KOPT-K1 (cell line): ENCODE results near the gene UMOD.

Experiments
- H3K27ac ChIP-seq: fragments of 200-600 bp; sonication (generic); 2 replicates; pipeline ENCODE4 v1.5.1; 2016; ENCODE audit warnings: antibody characterized with exemption, mild to moderate bottlenecking, low read depth, low read length; ENCODE audit not compliant: poor library complexity, severe bottlenecking
- H3K36me3 ChIP-seq: fragments of 200-600 bp; sonication (generic); 2 replicates; pipeline ENCODE4 v1.5.1; 2017; ENCODE audit warnings: antibody characterized with exemption, mild to moderate bottlenecking, low read length, moderate library complexity; ENCODE audit not compliant: insufficient read depth
- H3K9me3 ChIP-seq: fragments of 200-600 bp; sonication (generic); 2 replicates; pipeline ENCODE4 v1.5.1; 2017; ENCODE audit warnings: antibody characterized with exemption, low read length, mild to moderate bottlenecking; ENCODE audit not compliant: insufficient read depth, poor library complexity, severe bottlenecking

UMOD gene

GRCh38 chr16:20307240-20307671 is 45.3 kb downstream of the UMOD start:
- H3K36me3 ChIP-seq = no peaks in the 10 kb centered on the region
- H3K27ac ChIP-seq = no peak overlapping the region
- no peaks in the 10 kb centered on the region for H3K9me3 ChIP-seq

GRCh38 chr16:20306401-20306800 is 46.1 kb downstream of the UMOD start:
- Histone ChIP-seq H3K27ac (no peak overlapping the region), H3K9me3 (no peaks in the 10 kb centered on the region), H3K36me3 (no peaks in the 10 kb centered on the region)

- H3K36me3 ChIP-seq = no peaks in the 10 kb centered on the region
- no peak overlapping the region for H3K27ac ChIP-seq
- H3K9me3 ChIP-seq = no peaks in the 10 kb centered on the region
Measured at GRCh38 chr16:20303012-20303411, 49.5 kb downstream of the UMOD start.

- Histone ChIP-seq H3K36me3 (no peaks in the 10 kb centered on the region), H3K27ac (no peak overlapping the region)
Measured at GRCh38 chr16:20302389-20302788, 50.1 kb downstream of the UMOD start.

GRCh38 chr16:20301840-20302239 is 50.7 kb downstream of the UMOD start:
- H3K27ac ChIP-seq = no peak overlapping the region
- H3K9me3 ChIP-seq = no peaks in the 10 kb centered on the region
- H3K36me3 ChIP-seq = no peaks in the 10 kb centered on the region

More at GRCh38 chr16:20302389-20302788, 50.1 kb downstream of the UMOD start:
- H3K9me3 ChIP-seq = no peaks in the 10 kb centered on the region

- Histone ChIP-seq H3K9me3 (no peaks in the 10 kb centered on the region), H3K27ac (no peak overlapping the region), H3K36me3 (no peaks in the 10 kb centered on the region)
Measured at GRCh38 chr16:20300312-20301097, 52.0 kb downstream of the UMOD start.

GRCh38 chr16:20298452-20298851 is 54.1 kb downstream of the UMOD start:
- no peaks in the 10 kb centered on the region for H3K9me3 ChIP-seq
- H3K27ac ChIP-seq = no peak overlapping the region
- no peaks in the 10 kb centered on the region for H3K36me3 ChIP-seq

GRCh38 chr16:20291208-20292206 is 61.0 kb downstream of the UMOD start:
- no peaks in the 10 kb centered on the region for H3K9me3 ChIP-seq
- H3K27ac ChIP-seq = no peak overlapping the region
- no peaks in the 10 kb centered on the region for H3K36me3 ChIP-seq

GRCh38 chr16:20289571-20289970 is 62.9 kb downstream of the UMOD start:
- H3K9me3 ChIP-seq = no peaks in the 10 kb centered on the region
- H3K27ac ChIP-seq = no peak overlapping the region
- no peaks in the 10 kb centered on the region for H3K36me3 ChIP-seq

GRCh38 chr16:20285993-20286499 is 66.5 kb downstream of the UMOD start:
- no peaks in the 10 kb centered on the region for H3K36me3 ChIP-seq
- no peaks in the 10 kb centered on the region for H3K9me3 ChIP-seq
- H3K27ac ChIP-seq = no peak overlapping the region
